GM12891 (cell line): ENCODE measurements around the gene MOV10L1.

Experiments used
- DNase-seq: peaks from one replicate; pipeline ENCODE4 v3.0.0; 2011; ENCODE audit warnings: low spot score; ENCODE audit not compliant: insufficient read length
- FAIRE-seq: peaks from 2 replicates; lab custom pipeline; 2011; peaks lifted over from hg19 to GRCh38; lab: Jason Lieb, UNC
- PAX5 ChIP-seq: IDR thresholded peaks from 2 replicates; pipeline ENCODE4 v1.6.1; 2011; ENCODE audit warnings: low read length, moderate library complexity, mild to moderate bottlenecking; ENCODE audit not compliant: insufficient read depth, severe bottlenecking
- POLR2A ChIP-seq: IDR thresholded peaks from 2 replicates; pipeline ENCODE4 v1.6.1; 2011; ENCODE audit warnings: low read depth, low read length, control low read depth
- POLR2AphosphoS5 ChIP-seq: IDR thresholded peaks from 2 replicates; pipeline ENCODE4 v1.6.1; 2011; ENCODE audit warnings: low read depth, low read length, control low read depth
- POU2F2 ChIP-seq: IDR thresholded peaks from 2 replicates; pipeline ENCODE4 v1.6.1; 2011; ENCODE audit warnings: low read depth, mild to moderate bottlenecking, control low read depth, low read length, moderate library complexity
- SPI1 ChIP-seq: IDR thresholded peaks from 2 replicates; pipeline ENCODE4 v1.6.1; 2011; ENCODE audit warnings: low read depth, low read length, control low read depth
- TAF1 ChIP-seq: IDR thresholded peaks from 2 replicates; pipeline ENCODE4 v1.6.1; 2011; ENCODE audit warnings: low read depth, low read length, control low read depth

MOV10L1 gene

DNA sequence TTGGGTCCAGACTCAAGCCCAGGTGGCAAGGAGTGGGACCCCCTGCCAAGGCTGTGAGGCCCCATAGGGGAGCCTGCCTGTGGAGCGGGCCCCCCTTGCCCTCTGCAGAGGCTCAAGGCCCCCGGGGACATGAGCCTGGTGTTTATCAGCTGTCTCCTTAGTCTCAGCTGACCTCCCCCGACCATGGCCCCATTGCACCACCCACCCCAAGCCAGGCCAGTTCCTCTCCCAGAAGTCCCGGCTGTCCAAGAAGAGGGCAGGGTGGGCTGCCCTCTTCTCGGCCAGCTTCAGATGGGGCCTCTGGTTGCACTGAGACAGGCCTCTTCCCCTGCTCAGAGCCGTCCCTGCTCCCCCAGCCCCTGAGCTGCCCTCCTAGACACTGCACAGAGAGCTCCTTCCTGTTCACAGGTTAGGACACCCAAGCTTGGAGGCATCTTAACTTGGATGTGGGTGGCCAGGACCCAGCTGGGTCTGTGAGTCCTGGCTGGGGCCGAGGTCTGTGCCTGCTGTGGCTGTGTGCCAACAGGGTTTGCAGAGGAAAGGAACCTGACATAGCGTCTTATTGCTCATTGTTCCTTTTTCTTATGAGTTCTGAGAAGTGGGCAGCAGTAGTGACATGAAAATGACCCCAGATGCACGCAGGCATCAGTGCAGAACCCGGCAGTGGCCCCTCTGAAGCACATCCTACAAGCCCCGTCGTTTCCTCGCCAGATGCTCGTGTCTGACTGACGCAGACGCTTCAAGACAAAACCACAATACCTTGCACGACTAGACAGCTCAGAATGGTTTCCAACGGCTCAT lies 101.3 kb downstream of the MOV10L1 start:
- TF ChIP-seq POLR2AphosphoS5 (peak; percentile 89), POU2F2 (no peak; the same call in none of the 2 replicates), PAX5 (peak; percentile 92), SPI1 (peak; percentile 47), POLR2A (peak; percentile 80), TAF1 (peak; percentile 21)
- DNase-seq (no peak), FAIRE-seq (no peak)

DNA sequence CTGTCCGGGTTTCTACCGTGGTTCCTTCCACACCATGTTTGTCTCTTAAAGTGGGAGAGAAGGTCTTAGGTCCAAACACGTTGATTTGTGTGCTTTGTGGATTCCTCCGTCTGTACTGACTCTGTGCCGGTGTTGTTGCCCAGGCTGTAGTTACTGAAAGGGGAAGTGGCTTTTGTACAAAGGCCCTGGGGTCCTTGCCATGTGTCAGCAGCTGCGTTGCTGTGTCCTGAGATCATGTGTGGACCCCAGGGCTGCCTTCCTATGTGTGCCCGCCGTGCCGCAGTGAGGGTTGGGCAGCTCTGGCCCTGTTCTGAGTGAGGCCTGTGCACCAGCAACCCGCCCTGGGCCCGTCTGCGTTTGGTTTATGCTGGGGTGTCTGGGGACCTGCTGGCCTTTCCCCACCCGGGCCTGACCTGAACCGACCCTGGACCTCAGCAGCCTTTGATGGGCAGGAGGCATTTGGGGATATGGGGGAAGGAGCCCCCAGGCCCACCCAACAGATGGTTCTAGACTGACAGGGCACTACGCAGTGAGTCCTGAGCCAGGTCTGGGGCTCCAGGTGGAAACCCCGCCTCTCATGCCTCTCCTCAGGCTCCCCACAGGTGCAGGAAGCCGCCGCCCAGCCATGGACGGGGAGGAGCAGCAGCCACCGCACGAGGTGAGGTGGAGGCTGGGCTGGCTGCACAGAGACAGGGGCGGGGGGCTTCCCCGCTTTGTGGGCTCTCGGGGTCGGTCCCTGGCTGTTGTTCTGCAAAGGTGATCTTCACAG lies 102.8 kb downstream of the MOV10L1 start:
- FAIRE-seq (no peak), DNase-seq (no peak)
- TF ChIP-seq POLR2A = peak; percentile 70; the same call in 1 of the 2 replicates
- TF ChIP-seq SPI1 = peak; percentile 97
- TF ChIP-seq POU2F2 = 0 out of 2 replicates have a peak, but pooled peaks have one; percentile 42
- TF ChIP-seq TAF1 = peak; percentile 25; the same call in 1 of the 2 replicates
- TF ChIP-seq POLR2AphosphoS5 = peak; percentile 50; the same call in 1 of the 2 replicates
- no peak for TF ChIP-seq PAX5

DNA sequence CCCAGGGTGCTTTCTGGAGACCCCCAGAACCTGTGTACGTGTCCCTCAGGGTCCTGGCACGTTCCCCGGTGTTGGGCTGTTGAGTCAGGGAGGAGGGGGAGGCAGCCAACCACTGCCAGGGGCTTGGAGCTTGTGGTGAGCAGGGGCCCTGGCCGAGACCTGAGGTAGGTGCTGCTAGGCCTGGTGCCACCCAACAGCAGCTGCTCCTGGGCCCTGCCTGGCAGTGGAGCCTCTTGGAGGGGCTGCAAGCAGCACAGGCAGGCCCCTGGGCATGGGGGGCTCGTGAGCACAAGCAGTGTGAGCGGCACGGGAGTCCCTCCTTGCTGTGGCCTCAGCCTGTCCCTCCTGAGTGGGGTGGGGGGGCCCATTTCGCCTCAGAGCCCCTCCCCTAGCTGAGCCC lies 103.8 kb downstream of the MOV10L1 start:
- TF ChIP-seq SPI1 = no peak
- no peak for TF ChIP-seq POLR2A
- TF ChIP-seq PAX5 = no peak
- no peak for TF ChIP-seq POLR2AphosphoS5
- no peak for TF ChIP-seq POU2F2
- no peak for TF ChIP-seq TAF1
- FAIRE-seq (no peak), DNase-seq (no peak)

DNA sequence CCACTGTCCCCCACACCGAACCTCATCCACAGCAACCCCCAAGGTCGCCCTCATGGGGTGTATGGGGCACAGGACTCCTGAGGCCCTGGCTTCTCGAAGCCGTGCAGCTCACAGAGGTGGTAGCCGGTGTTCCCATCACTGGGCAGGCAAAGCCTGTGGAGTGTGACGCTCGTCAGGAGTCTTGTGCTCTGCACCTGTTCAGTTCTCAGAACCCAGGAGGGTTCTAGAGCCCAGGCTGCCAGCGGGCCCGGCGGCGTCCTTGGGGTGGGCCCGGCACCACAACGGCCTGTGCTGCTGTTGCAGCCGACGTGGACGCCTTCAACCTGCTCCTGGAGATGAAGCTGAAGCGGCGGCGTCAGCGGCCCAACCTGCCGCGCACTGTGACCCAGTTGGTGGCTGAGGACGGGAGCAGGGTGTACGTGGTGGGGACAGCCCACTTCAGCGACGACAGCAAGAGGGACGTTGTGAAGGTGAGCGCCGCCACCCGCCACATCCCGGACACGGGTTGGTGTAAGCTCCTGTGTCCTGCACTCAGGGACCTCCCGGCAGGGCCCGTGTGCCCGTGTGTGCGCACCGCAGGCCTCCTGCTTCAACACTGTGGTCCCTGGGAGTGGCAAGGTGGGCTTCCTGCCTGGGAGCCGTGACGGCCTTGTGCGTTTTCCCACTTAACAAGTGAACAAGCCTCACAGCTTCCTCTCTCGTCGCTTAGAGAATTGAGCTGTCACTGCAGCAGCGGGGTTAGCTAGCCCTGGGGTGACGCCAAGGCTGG lies 104.4 kb downstream of the MOV10L1 start:
- FAIRE-seq = peak; percentile 23
- TF ChIP-seq TAF1 (no peak), POLR2AphosphoS5 (0 out of 2 replicates have a peak, but pooled peaks have one; percentile 38), PAX5 (no peak), SPI1 (no peak)
- DNase-seq = no peak

DNA sequence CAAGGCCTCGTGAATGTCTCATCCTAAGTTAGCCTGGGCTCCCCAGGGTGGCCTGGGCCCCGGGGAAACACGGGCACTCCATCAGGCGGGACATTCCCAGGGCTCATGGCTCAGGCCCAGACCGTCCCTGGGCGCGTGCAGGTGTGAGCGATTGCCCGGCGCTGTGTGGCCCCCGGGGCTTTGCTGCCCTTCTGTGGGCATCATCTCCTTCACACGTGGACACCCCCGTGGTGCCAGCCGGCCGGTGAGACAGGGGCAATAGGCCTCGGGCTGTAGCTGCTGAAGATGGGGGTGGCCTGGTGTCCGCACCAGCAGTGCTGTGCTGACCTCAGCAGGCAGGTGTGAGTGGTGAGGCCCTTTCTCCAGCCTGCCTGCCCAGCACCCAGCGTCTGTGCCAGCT lies 106.5 kb downstream of the MOV10L1 start:
- DNase-seq (no peak), FAIRE-seq (no peak)
- no peak for TF ChIP-seq PAX5
- no peak for TF ChIP-seq POLR2A
- no peak for TF ChIP-seq SPI1
- TF ChIP-seq POLR2AphosphoS5 = no peak
- TF ChIP-seq POU2F2 = no peak
- TF ChIP-seq TAF1 = no peak

DNA sequence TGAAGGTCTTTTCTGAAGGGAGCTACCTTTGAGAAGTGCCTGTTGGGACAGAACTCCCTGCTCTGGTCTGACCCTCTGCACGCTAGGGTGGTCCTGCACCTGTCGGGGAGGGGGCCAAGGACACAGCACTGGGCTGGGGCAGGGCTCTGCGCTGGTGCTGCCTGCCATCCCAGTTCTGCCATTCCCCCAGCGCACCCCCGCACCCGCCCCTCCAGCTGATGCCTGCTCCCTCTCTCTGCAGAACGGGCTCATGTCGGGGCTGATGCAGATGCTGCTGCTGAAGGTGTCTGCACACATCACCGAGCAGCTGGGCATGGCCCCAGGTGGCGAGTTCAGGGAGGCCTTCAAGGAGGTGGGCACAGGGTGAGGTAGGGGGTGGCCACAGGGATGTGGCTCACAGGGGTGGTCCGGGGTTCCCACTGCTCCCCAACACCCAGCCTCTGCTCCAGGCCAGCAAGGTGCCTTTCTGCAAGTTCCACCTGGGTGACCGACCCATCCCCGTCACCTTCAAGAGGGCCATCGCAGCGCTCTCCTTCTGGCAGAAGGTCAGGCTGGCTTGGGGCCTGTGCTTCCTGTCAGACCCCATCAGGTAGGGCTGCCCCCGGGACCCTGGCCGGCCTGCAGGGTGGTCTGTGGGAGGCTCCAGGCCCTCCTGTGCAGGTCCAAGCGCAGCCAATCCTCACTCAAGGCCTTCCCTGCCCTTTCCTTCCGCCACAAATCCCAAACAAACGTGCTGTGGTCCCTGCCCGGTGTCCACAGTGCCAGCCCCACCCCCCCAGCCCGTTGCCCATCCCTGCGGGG lies 107.4 kb downstream of the MOV10L1 start:
- TF ChIP-seq POLR2A = no peak
- TF ChIP-seq POLR2AphosphoS5 = peak; percentile 46; the same call in 1 of the 2 replicates
- DNase-seq = no peak
- FAIRE-seq = no peak

DNA sequence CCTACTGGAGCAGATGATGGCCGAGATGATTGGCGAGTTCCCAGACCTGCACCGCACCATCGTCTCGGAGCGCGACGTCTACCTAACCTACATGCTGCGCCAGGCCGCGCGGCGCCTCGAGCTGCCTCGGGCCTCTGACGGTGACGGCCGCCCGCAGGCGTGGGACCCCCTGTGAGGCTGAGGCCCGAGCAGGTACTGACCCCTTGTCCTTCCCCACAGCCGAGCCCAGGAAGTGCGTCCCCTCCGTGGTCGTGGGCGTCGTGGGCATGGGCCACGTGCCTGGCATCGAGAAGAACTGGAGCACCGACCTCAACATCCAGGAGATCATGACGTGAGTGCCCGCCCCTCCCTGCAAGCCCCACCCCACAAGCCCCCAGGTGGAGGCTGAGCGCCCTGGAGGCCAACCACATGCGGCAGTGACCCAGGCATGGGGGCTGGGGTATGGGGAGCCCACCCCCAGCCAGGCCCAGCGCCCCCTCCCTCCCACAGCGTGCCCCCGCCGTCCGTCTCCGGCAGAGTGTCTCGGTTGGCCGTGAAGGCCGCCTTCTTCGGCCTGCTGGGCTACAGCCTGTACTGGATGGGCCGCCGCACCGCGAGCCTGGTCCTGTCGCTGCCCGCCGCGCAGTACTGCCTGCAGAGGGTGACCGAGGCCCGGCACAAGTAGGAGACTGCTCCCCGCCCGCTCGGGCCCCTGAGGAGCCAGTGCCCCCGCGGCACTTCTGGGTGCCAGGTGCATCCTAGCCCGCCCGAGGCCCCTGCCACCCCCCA lies 108.2 kb downstream of the MOV10L1 start:
- TF ChIP-seq POLR2AphosphoS5 (no peak), PAX5 (no peak), POLR2A (no peak), SPI1 (no peak), TAF1 (no peak), POU2F2 (no peak)
- no peak for FAIRE-seq
- DNase-seq = no peak

DNA sequence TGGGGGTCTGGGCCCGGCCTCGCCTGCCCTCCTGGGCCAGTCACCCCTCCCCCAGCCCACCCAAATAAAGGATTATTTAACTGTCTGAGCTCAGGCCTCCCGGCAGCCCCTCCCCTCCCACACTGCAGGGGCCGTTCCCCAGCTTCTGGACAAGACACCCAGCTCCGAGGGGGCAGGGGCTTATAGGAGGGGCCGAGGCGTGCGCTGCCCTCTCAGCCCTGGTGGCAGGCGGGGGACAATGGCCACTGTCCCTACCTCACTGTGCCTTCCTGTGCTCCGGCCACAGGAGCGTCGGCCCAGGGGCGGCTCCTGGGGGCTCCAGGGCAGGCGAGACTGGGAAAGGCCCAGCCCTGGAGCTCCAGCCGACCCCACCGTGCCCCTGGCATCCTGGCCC lies 108.8 kb downstream of the MOV10L1 start:
- FAIRE-seq = no peak
- no peak for DNase-seq
- TF ChIP-seq POU2F2 (no peak), PAX5 (no peak), SPI1 (no peak), POLR2AphosphoS5 (no peak), POLR2A (no peak), TAF1 (no peak)

DNA sequence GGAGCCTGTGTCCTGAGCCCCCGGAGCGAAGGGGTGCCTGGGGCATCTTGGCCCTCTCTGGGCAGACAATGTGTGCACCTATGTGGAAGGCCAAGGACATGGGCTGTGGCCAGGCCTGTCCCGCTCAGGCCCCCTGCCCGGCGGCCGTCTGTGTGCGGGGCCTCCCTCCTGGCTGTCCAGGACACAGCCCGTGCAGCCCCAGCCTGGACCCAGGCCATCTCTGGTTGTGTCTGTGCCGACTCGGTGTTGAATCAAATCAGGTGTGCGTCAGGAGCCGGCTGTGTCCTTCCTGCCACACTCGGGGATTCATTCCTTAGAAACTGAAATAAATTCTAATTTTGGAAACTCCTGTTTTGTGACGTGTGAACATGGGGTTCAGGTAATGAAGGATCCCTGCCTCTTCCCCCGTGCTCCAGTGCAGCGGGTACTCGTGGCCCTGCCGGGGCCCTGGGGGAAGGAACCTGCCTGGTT lies 109.5 kb downstream of the MOV10L1 start:
- FAIRE-seq = no peak

More for the DNA sequence above, 109.5 kb downstream of the MOV10L1 start:
- DNase-seq = no peak
- no peak for TF ChIP-seq POLR2A
- no peak for TF ChIP-seq PAX5
- no peak for TF ChIP-seq SPI1
- TF ChIP-seq POU2F2 = no peak
- no peak for TF ChIP-seq POLR2AphosphoS5
- TF ChIP-seq TAF1 = no peak
